ENCODE data around the gene GFRA4. TPM values are rescaled to one million over a fixed set of nuclear protein-coding genes. Genes with fewer than 3 reads are reported as not detected.

The GFRA4 gene
- total RNA-seq, 2 donors from 2014 or later = not detected

GRCh38 chr20:3661060-3661813 lies 2.0 kb downstream of the GFRA4 start:
- Mint-ChIP-seq H3K4me1 (ENCODE audit: low read depth) (peaks cover 31% of the 10 kb centered on the region), H3K36me3 (ENCODE audit: insufficient read depth in 2 of 2) (no peaks in the 10 kb centered on the region), H3K27me3 (ENCODE audit: low read depth) (peaks cover 36% of the 10 kb centered on the region), H3K9me3 (no peaks in the 10 kb centered on the region), H3K27ac (no peak overlapping the region), H3K4me3 (no peak overlapping the region)
- ATAC-seq (replicated peaks in 1 of 2) (no peak), DNase-seq (no peak)

DNA sequence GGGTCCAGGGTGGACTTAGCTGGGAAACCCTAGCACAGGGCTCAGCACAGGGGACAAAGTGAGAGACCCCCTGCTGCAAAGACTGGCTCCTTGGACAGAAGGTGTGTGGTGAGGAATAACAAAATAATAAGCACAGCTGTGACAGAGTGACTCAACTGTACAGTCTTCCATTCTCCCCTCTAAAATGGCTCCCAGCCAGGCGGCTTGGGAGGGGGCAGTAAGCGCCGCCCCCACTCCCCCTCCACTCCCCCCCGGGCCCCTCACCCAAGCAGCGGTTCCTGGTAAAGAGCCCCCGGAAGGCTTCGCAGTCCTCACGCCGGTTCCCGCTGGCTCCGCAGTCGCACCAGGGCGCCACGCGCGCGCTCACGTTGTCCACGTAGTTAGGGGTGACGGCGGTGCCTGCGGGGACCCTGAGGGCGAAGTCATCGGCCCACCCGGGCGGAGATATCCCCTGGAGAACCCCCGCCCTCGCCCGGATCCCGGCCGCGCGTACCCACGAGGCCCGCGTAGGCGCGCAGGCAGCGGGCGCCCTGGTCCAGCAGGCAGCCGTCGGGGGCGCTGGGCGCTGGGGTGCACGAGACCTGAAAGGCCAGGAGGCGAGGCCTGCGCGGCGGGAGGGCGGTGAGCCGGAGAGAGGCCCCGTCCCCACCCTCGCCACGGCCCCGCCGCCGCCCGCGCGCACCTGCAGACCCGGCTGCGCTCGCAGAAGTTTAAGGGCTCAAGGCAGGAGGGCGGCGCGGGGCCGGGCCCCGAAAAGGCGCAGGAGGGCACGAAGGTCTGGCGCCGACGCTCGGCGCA lies 2.7 kb downstream of the GFRA4 start:
- Mint-ChIP-seq H3K4me1 (ENCODE audit: low read depth) (peaks cover 23% of the 10 kb centered on the region), H3K9me3 (no peaks in the 10 kb centered on the region), H3K27me3 (ENCODE audit: low read depth) (peaks cover 36% of the 10 kb centered on the region), H3K4me3 (peak overlapping the region in 1 of 2 donors; percentile 43), H3K36me3 (ENCODE audit: insufficient read depth in 2 of 2) (no peaks in the 10 kb centered on the region), H3K27ac (no peak overlapping the region)
- ATAC-seq (replicated peaks in 1 of 2) = no peak
- no peak for DNase-seq

- Mint-ChIP-seq H3K9me3 (no peaks in the 10 kb centered on the region), H3K27ac (no peak overlapping the region), H3K4me1 (ENCODE audit: low read depth) (peaks cover 17% of the 10 kb centered on the region), H3K27me3 (ENCODE audit: low read depth) (peaks cover 36% of the 10 kb centered on the region), H3K4me3 (peak overlapping the region in 1 of 2 donors; percentile 46), H3K36me3 (ENCODE audit: insufficient read depth in 2 of 2) (no peaks in the 10 kb centered on the region)
- no peak for ATAC-seq (replicated peaks in 1 of 2)
- no peak for DNase-seq
Measured at GRCh38 chr20:3659492-3660261, 3.5 kb downstream of the GFRA4 start.

GRCh38 chr20:3658716-3659491 lies 4.3 kb downstream of the GFRA4 start:
- peak; percentile 24 to 32 for DNase-seq
- H3K9me3 Mint-ChIP-seq = no peaks in the 10 kb centered on the region
- peaks cover 36% of the 10 kb centered on the region for H3K27me3 Mint-ChIP-seq (ENCODE audit: low read depth)
- peak; percentile 87 to 91 for ATAC-seq (replicated peaks in 1 of 2)
- peaks cover 17% of the 10 kb centered on the region for H3K4me1 Mint-ChIP-seq (ENCODE audit: low read depth)
- no peak overlapping the region for H3K27ac Mint-ChIP-seq
- H3K36me3 Mint-ChIP-seq (ENCODE audit: insufficient read depth in 2 of 2) = no peaks in the 10 kb centered on the region
- H3K4me3 Mint-ChIP-seq = peak overlapping the region; percentile 42 to 72

- no peak overlapping the region for H3K4me3 Mint-ChIP-seq
- H3K4me1 Mint-ChIP-seq (ENCODE audit: low read depth) = peaks cover 17% of the 10 kb centered on the region
- ATAC-seq (replicated peaks in 1 of 2) = no peak
- no peak for DNase-seq
- H3K27ac Mint-ChIP-seq = no peak overlapping the region
- H3K9me3 Mint-ChIP-seq = peaks cover 0 to 3% of the 10 kb centered on the region in 2 donors
- H3K27me3 Mint-ChIP-seq (ENCODE audit: low read depth) = peaks cover 33% of the 10 kb centered on the region
- H3K36me3 Mint-ChIP-seq (ENCODE audit: insufficient read depth in 2 of 2) = no peaks in the 10 kb centered on the region
Measured at GRCh38 chr20:3658019-3658715, 5.0 kb downstream of the GFRA4 start.

DNA sequence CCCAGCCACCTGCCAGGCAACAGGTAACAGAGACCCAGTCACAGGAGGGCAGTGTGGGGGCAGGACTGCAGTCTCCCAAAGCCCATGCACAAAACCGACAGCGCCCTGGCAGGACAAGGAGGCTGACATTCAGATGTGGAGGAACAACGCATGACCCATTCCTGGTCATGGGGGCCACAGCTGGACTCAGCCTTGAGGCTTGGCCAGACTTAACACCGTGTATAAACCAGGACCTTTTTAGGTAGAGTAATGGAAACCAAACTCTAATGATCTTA lies 8.1 kb downstream of the GFRA4 start:
- ATAC-seq (replicated peaks in 1 of 2) = no peak
- Mint-ChIP-seq H3K27me3 (ENCODE audit: low read depth) (peaks cover 16% of the 10 kb centered on the region), H3K27ac (no peak overlapping the region), H3K36me3 (ENCODE audit: insufficient read depth in 2 of 2) (no peaks in the 10 kb centered on the region), H3K9me3 (peaks cover 0 to 3% of the 10 kb centered on the region in 2 donors), H3K4me3 (no peak overlapping the region), H3K4me1 (ENCODE audit: low read depth) (peaks cover 16% of the 10 kb centered on the region)
- no peak for DNase-seq

DNA sequence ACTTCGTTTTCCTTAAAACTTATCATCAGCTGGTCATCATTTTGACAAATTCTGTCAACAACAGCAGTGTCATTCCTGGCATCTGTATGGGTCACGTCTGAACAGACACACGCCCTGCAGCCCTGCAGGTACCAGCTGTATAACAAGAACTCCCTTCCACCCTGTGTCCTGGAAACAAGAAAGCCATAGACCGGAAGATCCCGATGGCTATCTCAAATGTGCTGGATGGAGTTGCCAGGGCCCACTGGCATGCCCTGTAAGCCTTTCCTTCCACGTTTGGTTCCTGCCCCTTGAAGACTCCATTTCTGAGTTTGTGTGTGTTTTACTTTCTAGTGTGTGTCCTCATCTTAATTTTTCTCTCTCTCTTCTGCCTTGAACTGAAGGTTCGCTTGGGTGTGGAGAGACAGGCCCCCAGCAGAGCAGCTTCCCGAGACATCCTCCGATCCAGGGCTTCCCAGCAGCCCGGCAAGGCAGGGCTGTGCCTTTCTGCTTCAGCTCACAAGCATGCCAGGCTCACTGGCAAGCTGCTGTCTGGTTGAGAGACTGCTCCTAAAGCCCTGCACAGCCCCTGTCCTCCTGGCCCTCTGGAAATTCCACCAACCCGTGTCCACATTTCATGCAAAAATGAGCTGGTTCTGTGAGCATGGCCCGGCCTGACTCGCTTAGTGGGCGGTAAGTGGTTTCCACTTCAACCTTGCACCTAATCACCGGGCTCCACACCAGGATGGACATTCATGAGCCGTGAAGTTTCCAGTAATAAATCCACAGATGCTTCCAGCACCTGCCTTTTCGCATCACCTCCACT lies 8.7 kb downstream of the GFRA4 start:
- no peak for ATAC-seq (replicated peaks in 1 of 2)
- Mint-ChIP-seq H3K27ac (no peak overlapping the region), H3K36me3 (ENCODE audit: insufficient read depth in 2 of 2) (no peaks in the 10 kb centered on the region)

GRCh38 chr20:3653921-3654320 lies 9.3 kb downstream of the GFRA4 start:
- Mint-ChIP-seq H3K9me3 (peaks cover 0 to 3% of the 10 kb centered on the region in 2 donors), H3K4me1 (ENCODE audit: low read depth) (peaks cover 6% of the 10 kb centered on the region), H3K4me3 (no peak overlapping the region), H3K36me3 (ENCODE audit: insufficient read depth in 2 of 2) (no peaks in the 10 kb centered on the region), H3K27me3 (ENCODE audit: low read depth) (peaks cover 4% of the 10 kb centered on the region), H3K27ac (no peak overlapping the region)
- no peak for DNase-seq
- no peak for ATAC-seq (replicated peaks in 1 of 2)

More for the DNA sequence above, 8.7 kb downstream of the GFRA4 start:
- peaks cover 0 to 3% of the 10 kb centered on the region in 2 donors for H3K9me3 Mint-ChIP-seq
- H3K4me1 Mint-ChIP-seq (ENCODE audit: low read depth) = peaks cover 10% of the 10 kb centered on the region
- no peak overlapping the region for H3K4me3 Mint-ChIP-seq
- no peak for DNase-seq
- peaks cover 11% of the 10 kb centered on the region for H3K27me3 Mint-ChIP-seq (ENCODE audit: low read depth)

DNA sequence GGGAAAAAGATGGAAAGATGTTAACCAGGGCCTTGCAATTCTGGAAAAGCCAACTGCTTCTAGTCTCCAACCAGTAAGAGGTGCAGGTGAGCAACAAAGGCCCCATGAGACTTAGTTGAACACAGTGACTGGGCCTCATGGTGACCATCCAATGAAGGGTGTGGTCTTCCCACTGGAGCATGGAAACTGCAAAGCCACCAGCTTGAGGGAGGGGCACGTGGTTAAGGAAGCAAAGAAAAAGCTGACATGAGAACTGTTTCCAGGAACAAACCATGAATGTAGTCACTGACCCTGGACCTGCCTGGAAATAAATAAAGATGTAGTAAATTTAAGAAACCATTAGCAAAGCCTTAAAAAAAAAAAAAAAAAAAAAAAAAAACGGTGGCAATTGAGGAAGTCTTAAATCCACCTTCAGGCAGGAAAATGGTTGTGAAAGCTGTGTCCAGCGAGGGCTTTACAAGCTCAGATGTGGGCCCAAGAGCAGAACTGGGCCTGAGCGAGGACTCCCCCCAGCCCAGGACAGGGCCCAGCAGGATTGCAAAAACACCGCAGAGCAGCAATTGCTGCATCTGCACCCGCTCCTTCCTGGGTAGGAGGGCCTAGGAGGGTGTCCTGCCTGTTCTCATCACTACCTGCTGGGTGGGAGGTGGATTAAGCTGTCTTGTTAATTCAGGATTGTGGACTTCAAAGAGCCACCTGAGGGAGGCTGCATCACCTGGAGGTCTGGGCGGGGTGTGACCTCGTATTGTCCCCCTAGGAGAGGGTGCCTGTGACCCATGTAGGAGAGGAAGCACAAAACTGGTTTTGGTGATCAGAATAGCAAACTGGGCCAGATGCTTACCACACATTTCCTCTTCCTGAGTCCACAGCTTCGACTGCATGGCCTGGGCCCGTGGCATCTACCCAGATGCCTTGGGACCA lies 10.3 kb downstream of the GFRA4 start:
- no peaks in the 10 kb centered on the region for H3K27me3 Mint-ChIP-seq (ENCODE audit: low read depth)
- ATAC-seq (replicated peaks in 1 of 2) = no peak

GRCh38 chr20:3652221-3652620 lies 11.0 kb downstream of the GFRA4 start:
- Mint-ChIP-seq H3K9me3 (peaks cover 0 to 3% of the 10 kb centered on the region in 2 donors), H3K27me3 (ENCODE audit: low read depth) (no peaks in the 10 kb centered on the region), H3K27ac (no peak overlapping the region), H3K36me3 (ENCODE audit: insufficient read depth in 2 of 2) (no peaks in the 10 kb centered on the region), H3K4me3 (no peak overlapping the region), H3K4me1 (ENCODE audit: low read depth) (no peaks in the 10 kb centered on the region)
- DNase-seq (no peak), ATAC-seq (replicated peaks in 1 of 2) (no peak)

More for the DNA sequence above, 10.3 kb downstream of the GFRA4 start:
- DNase-seq = no peak
- Mint-ChIP-seq H3K4me3 (no peak overlapping the region), H3K4me1 (ENCODE audit: low read depth) (no peaks in the 10 kb centered on the region), H3K36me3 (ENCODE audit: insufficient read depth in 2 of 2) (no peaks in the 10 kb centered on the region), H3K9me3 (peaks cover 0 to 3% of the 10 kb centered on the region in 2 donors), H3K27ac (no peak overlapping the region)

Measured in activated T-cell treated with anti-CD3 and anti-CD28 coated beads, Interleukin-2, amount 50 U/mL, for 72 hours (primary cell).